H9 (cell line): Measurements from ENCODE around the gene RTL3. TPM values are rescaled to one million over a fixed set of nuclear protein-coding genes. Genes with fewer than 3 reads are reported as not detected.

Experiments used
- DNase-seq: peaks from one replicate; pipeline ENCODE4 v3.0.0-alpha.2; 2017
- H2AFZ ChIP-seq: one replicate; pipeline ENCODE4 v1.6.1; 2013; ENCODE audit warnings: mild to moderate bottlenecking, low read length, control low read depth, moderate library complexity
- H2AK5ac ChIP-seq: 2 replicates; pipeline ENCODE4 v1.6.1; 2013; ENCODE audit warnings: low read length, control low read depth, mixed read lengths; ENCODE audit not compliant: insufficient read length
- H2BK120ac ChIP-seq: one replicate; pipeline ENCODE4 v1.6.1; 2013; ENCODE audit warnings: low read depth, mild to moderate bottlenecking, low read length, control low read depth, inconsistent platforms; ENCODE audit not compliant: poor library complexity, severe bottlenecking
- H2BK12ac ChIP-seq: 2 replicates; pipeline ENCODE4 v1.6.1; 2013; ENCODE audit warnings: low read length, control low read depth, mixed read lengths, low read depth; ENCODE audit not compliant: insufficient read length
- H2BK15ac ChIP-seq: 2 replicates; pipeline ENCODE4 v1.6.1; 2013; ENCODE audit warnings: low read depth, low read length, control low read depth
- H2BK20ac ChIP-seq: one replicate; pipeline ENCODE4 v1.6.1; 2013; ENCODE audit warnings: low read depth, mild to moderate bottlenecking, low read length, control low read depth, inconsistent platforms; ENCODE audit not compliant: poor library complexity, severe bottlenecking
- H2BK5ac ChIP-seq: 2 replicates; pipeline ENCODE4 v1.6.1; 2013; ENCODE audit warnings: low read length, control low read depth, mixed read lengths; ENCODE audit not compliant: insufficient read length
- H3K14ac ChIP-seq: 2 replicates; pipeline ENCODE4 v1.6.1; 2013; ENCODE audit warnings: low read length, control low read depth; ENCODE audit not compliant: insufficient read depth
- H3K18ac ChIP-seq: 2 replicates; pipeline ENCODE4 v1.6.1; 2013; ENCODE audit warnings: low read depth, mild to moderate bottlenecking, mixed read lengths, low read length, control low read depth; ENCODE audit not compliant: insufficient read length
- H3K23ac ChIP-seq: 2 replicates; pipeline ENCODE4 v1.6.1; 2013; ENCODE audit warnings: low read length, control low read depth, mixed read lengths, low read depth; ENCODE audit not compliant: insufficient read length
- H3K23me2 ChIP-seq: 2 replicates; pipeline ENCODE4 v1.6.1; 2013; ENCODE audit warnings: low read depth, mild to moderate bottlenecking, mixed read lengths, low read length, control low read depth; ENCODE audit not compliant: insufficient read length, poor library complexity, severe bottlenecking
- H3K27ac ChIP-seq: 2 replicates; pipeline ENCODE4 v1.5.1; 2013; ENCODE audit warnings: low read length, control low read depth, mixed read lengths, low read depth; ENCODE audit not compliant: insufficient read length
- H3K27me3 ChIP-seq: 2 replicates; pipeline ENCODE4 v1.6.1; 2013; ENCODE audit warnings: low read length, control low read depth, inconsistent platforms; ENCODE audit not compliant: insufficient read depth
- H3K4ac ChIP-seq: 2 replicates; pipeline ENCODE4 v1.6.1; 2013; ENCODE audit warnings: low read depth, mild to moderate bottlenecking, control low read depth, inconsistent platforms, low read length, moderate library complexity
- H3K4me1 ChIP-seq: 2 replicates; pipeline ENCODE4 v1.6.1; 2013; ENCODE audit warnings: low read length, control low read depth, inconsistent platforms; ENCODE audit not compliant: insufficient read depth
- H3K4me2 ChIP-seq: 2 replicates; pipeline ENCODE4 v1.6.1; 2013; ENCODE audit warnings: low read length, control low read depth, mixed read lengths; ENCODE audit not compliant: insufficient read length, insufficient read depth
- H3K56ac ChIP-seq: 2 replicates; pipeline ENCODE4 v1.6.1; 2013; ENCODE audit warnings: low read depth, mild to moderate bottlenecking, mixed read lengths, low read length, control low read depth; ENCODE audit not compliant: insufficient read length
- H3K79me1 ChIP-seq: 2 replicates; pipeline ENCODE4 v1.6.1; 2013; ENCODE audit warnings: low read depth, mild to moderate bottlenecking, moderate library complexity, low read length, control low read depth, inconsistent platforms; ENCODE audit not compliant: insufficient read depth, poor library complexity, severe bottlenecking
- H3K79me2 ChIP-seq: 2 replicates; pipeline ENCODE4 v1.6.1; 2013; ENCODE audit warnings: low read length, control low read depth, inconsistent platforms; ENCODE audit not compliant: insufficient read depth
- H3K9ac ChIP-seq: 2 replicates; pipeline ENCODE4 v1.6.1; 2013; ENCODE audit warnings: low read length, control low read depth, mixed read lengths; ENCODE audit not compliant: insufficient read length; ENCODE audit errors: extremely low read depth
- H3K9me3 ChIP-seq: one replicate; pipeline ENCODE4 v1.6.1; 2013; ENCODE audit warnings: low read depth, low read length, inconsistent platforms; ENCODE audit not compliant: control insufficient read depth
- H3T11ph ChIP-seq: one replicate; pipeline ENCODE4 v1.6.1; 2013; ENCODE audit warnings: mild to moderate bottlenecking, low read length, control low read depth, inconsistent platforms
- H4K20me1 ChIP-seq: one replicate; pipeline ENCODE4 v1.6.1; 2013; ENCODE audit not compliant: control insufficient read depth, insufficient read length, insufficient read depth
- H4K5ac ChIP-seq: 2 replicates; pipeline ENCODE4 v1.6.1; 2013; ENCODE audit warnings: low read depth, mild to moderate bottlenecking, mixed read lengths, low read length, control low read depth; ENCODE audit not compliant: insufficient read length
- H4K8ac ChIP-seq: replicated peaks from 2 replicates; pipeline ENCODE4 v1.6.1; 2013; ENCODE audit warnings: low read length, control low read depth, mixed read lengths, low read depth; ENCODE audit not compliant: insufficient read length
- H4K91ac ChIP-seq: 2 replicates; pipeline ENCODE4 v1.6.1; 2013; ENCODE audit warnings: low read depth, mild to moderate bottlenecking, moderate library complexity, mixed read lengths, low read length, control low read depth; ENCODE audit not compliant: insufficient read length
- H3K27ac Mint-ChIP-seq, 3 experiments: 2 replicates in 2 of 3; 3 replicates in 1 of 3; pipeline ENCODE4 v1.8.0; 2020 to 2021; ENCODE audit warnings: mixed read lengths in 3 of 3, mild to moderate bottlenecking in 1 of 3, moderate library complexity in 1 of 3
- H3K27me3 Mint-ChIP-seq: 2 replicates; pipeline ENCODE4 v1.8.0; 2021; ENCODE audit warnings: low read depth, mild to moderate bottlenecking, moderate library complexity, mixed read lengths
- H3K36me3 Mint-ChIP-seq, 3 experiments: 2 replicates in 2 of 3; 3 replicates in 1 of 3; pipeline ENCODE4 v1.8.0; 2020 to 2021; ENCODE audit warnings: low read depth in 3 of 3, mixed read lengths in 3 of 3; ENCODE audit not compliant: insufficient read depth in 1 of 3
- H3K4me1 Mint-ChIP-seq, 2 experiments: 2 replicates each; pipeline ENCODE4 v1.8.0; 2020; ENCODE audit warnings: mixed read lengths in 2 of 2
- H3K4me3 Mint-ChIP-seq, 2 experiments: 2 replicates in 1 of 2; 3 replicates in 1 of 2; pipeline ENCODE4 v1.8.0; 2020 to 2021; ENCODE audit warnings: mild to moderate bottlenecking in 2 of 2, mixed read lengths in 2 of 2, moderate library complexity in 1 of 2
- H3K9me3 Mint-ChIP-seq, 2 experiments: 2 replicates in 1 of 2; 3 replicates in 1 of 2; pipeline ENCODE4 v1.8.0; 2020; ENCODE audit warnings: mild to moderate bottlenecking in 2 of 2, mixed read lengths in 2 of 2, moderate library complexity in 1 of 2
- CTCF ChIP-seq: fragments of 200-600 bp; sonication (generic); conservative IDR thresholded peaks from 3 replicates; pipeline ENCODE4 v1.8.0; 2021; ENCODE audit warnings: antibody characterized with exemption, mild to moderate bottlenecking
- WGBS: extraction: QIAGEN DNeasy Blood & Tissue Kit; methylation state at CpG from one replicate; pipeline ENCODE4 v1.1.7; 2013; ENCODE audit warnings: missing lambda C conversion rate, low lambda C conversion rate, mixed read lengths; ENCODE audit not compliant: insufficient read length; ENCODE audit errors: extremely low coverage; 5-methylcytosine and 5-hydroxymethylcytosine counted together
- long read RNA-seq: library from polyadenylated mRNA; unstranded; transcript quantifications from one replicate; pipeline ENCODE4 v2.0.0, GENCODE V29; 2020
- total RNA-seq: library from RNA; stranded (reverse); gene quantifications from 2 replicates; pipeline ENCODE4 v1.2.1, GENCODE V29; 2021

RTL3 gene
- not detected in 2 replicates for total RNA-seq
- long read RNA-seq: 0 reads

- Histone ChIP-seq H2AK5ac (no peak within 1 kb of the TSS), H4K8ac (no peak within 1 kb of the TSS), H3K14ac (no peak within 1 kb of the TSS), H3K18ac (no peak within 1 kb of the TSS), H3K9me3 (peaks cover 48% of the 10 kb centered on the region), H2BK120ac (no peak within 1 kb of the TSS), H3K9ac (no peak within 1 kb of the TSS), H3K4me1 (no peaks in the 10 kb centered on the region), H2BK5ac (no peak within 1 kb of the TSS), H3K4ac (no peak within 1 kb of the TSS), H3K79me2 (no peaks in the 10 kb centered on the region), H4K20me1 (no peaks in the 10 kb centered on the region), H3K56ac (no peak within 1 kb of the TSS), H2BK12ac (no peak within 1 kb of the TSS), H4K91ac (no peak within 1 kb of the TSS), H3K79me1 (no peaks in the 10 kb centered on the region), H2AFZ (no peak within 1 kb of the TSS), H3K27me3 (no peaks in the 10 kb centered on the region), H3K23ac (no peak within 1 kb of the TSS), H2BK15ac (no peak within 1 kb of the TSS), H3K27ac (no peak within 1 kb of the TSS), H4K5ac (no peak within 1 kb of the TSS), H2BK20ac (no peak within 1 kb of the TSS), H3K23me2 (no peaks in the 10 kb centered on the region), H3T11ph (no peak within 1 kb of the TSS), H3K4me2 (no peak within 1 kb of the TSS)
- Mint-ChIP-seq H3K36me3 (no peaks in the 10 kb centered on the region; a peak in 1 of 7 replicates), H3K4me1 (no peaks in the 10 kb centered on the region), H3K27ac (peak within 1 kb of the TSS in 1 of 3 experiments; percentile 72; a peak in 1 of 7 replicates), H3K9me3 (peaks cover 58 to 59% of the 10 kb centered on the region in 2 experiments), H3K27me3 (peaks cover 2% of the 10 kb centered on the region), H3K4me3 (no peak within 1 kb of the TSS)
- no peak for DNase-seq
- no peak for TF ChIP-seq CTCF
- no CpG with 5 or more reads among the region's 3 CpGs for WGBS
Observed at GRCh38 chrX:78658845-78659744, at the start of gene RTL3. Gene RTL3 (minus strand): TSS chrX:78659328. CDS start chrX:78658420, 908 bp downstream.
